Endodermal cell (in vitro differentiated cells): ENCODE results near the gene DNM3. TPM values are rescaled to one million over a fixed set of nuclear protein-coding genes. Genes with fewer than 3 reads are reported as not detected.

ENCODE experiments used
- DNase-seq: peaks from one replicate; pipeline ENCODE4 v3.0.0-alpha.2; 2017
- H3K27ac ChIP-seq: 2 replicates; pipeline ENCODE4 v1.5.1; 2013; ENCODE audit warnings: mild to moderate bottlenecking, low read depth, low read length, moderate library complexity
- H3K27me3 ChIP-seq: 2 replicates; pipeline ENCODE4 v1.6.1; 2013; ENCODE audit warnings: mild to moderate bottlenecking, low read length, moderate library complexity; ENCODE audit not compliant: insufficient read depth, control insufficient read depth, poor library complexity, severe bottlenecking
- H3K36me3 ChIP-seq: 2 replicates; pipeline ENCODE4 v1.7.0; 2013; ENCODE audit warnings: mild to moderate bottlenecking, low read length, moderate library complexity; ENCODE audit not compliant: control insufficient read depth, insufficient read depth
- H3K4me1 ChIP-seq: one replicate; pipeline ENCODE4 v1.7.0; 2013; ENCODE audit warnings: low read length; ENCODE audit not compliant: control insufficient read depth, insufficient read depth
- H3K4me3 ChIP-seq: 2 replicates; pipeline ENCODE4 v1.5.1; 2013; ENCODE audit warnings: mild to moderate bottlenecking, low read length, moderate library complexity
- H3K9ac ChIP-seq: 2 replicates; pipeline ENCODE4 v1.6.1; 2013; ENCODE audit warnings: mild to moderate bottlenecking, low read length, moderate library complexity; ENCODE audit not compliant: poor library complexity, severe bottlenecking; ENCODE audit errors: extremely low read depth
- H3K9me3 ChIP-seq: 2 replicates; pipeline ENCODE4 v1.6.1; 2013; ENCODE audit warnings: mild to moderate bottlenecking, low read length, moderate library complexity; ENCODE audit not compliant: control insufficient read depth
- H3K27ac Mint-ChIP-seq: 2 replicates; pipeline ENCODE4 v1.8.0; 2020; ENCODE audit warnings: mixed read lengths
- H3K27me3 Mint-ChIP-seq: 2 replicates; pipeline ENCODE4 v1.8.0; 2021; ENCODE audit warnings: mild to moderate bottlenecking, mixed read lengths; ENCODE audit not compliant: insufficient read depth
- H3K36me3 Mint-ChIP-seq: 2 replicates; pipeline ENCODE4 v1.8.0; 2020; ENCODE audit warnings: low read depth, mixed read lengths
- H3K4me1 Mint-ChIP-seq: 2 replicates; pipeline ENCODE4 v1.8.0; 2020; ENCODE audit warnings: mixed read lengths
- H3K4me3 Mint-ChIP-seq: 2 replicates; pipeline ENCODE4 v1.8.0; 2020; ENCODE audit warnings: mild to moderate bottlenecking, moderate library complexity, mixed read lengths
- H3K9me3 Mint-ChIP-seq: 2 replicates; pipeline ENCODE4 v1.8.0; 2020; ENCODE audit warnings: mild to moderate bottlenecking, mixed read lengths
- CTCF ChIP-seq: fragments of 200-600 bp; sonication (generic); conservative IDR thresholded peaks from 2 replicates; pipeline ENCODE4 v1.5.0; 2021; ENCODE audit warnings: antibody characterized with exemption, mild to moderate bottlenecking
- WGBS, 2 experiments: methylation state at CpG; one replicate each; pipeline versions ENCODE4 v1.1.5 to v1.1.7; 2013; ENCODE audit warnings: missing lambda C conversion rate in 2 of 2, mixed read lengths in 1 of 2; ENCODE audit not compliant: insufficient coverage in 1 of 2, insufficient read length in 1 of 2; 5-methylcytosine and 5-hydroxymethylcytosine counted together
- total RNA-seq, 2 donors: library from RNA; stranded (reverse); fragmentation: NEBNext Ultra II Directional in 1 of 2; extraction: Animal tissue kit (Norgen Biotek cat#: 25700) in 1 of 2; gene quantifications; 2 replicates in 1 of 2; 3 replicates in 1 of 2; pipeline ENCODE4 v1.2.1, GENCODE V29; 2021

DNM3 gene
- total RNA-seq, 2 donors from 2014 or later, result 0.53 to 1.8 TPM

DNA sequence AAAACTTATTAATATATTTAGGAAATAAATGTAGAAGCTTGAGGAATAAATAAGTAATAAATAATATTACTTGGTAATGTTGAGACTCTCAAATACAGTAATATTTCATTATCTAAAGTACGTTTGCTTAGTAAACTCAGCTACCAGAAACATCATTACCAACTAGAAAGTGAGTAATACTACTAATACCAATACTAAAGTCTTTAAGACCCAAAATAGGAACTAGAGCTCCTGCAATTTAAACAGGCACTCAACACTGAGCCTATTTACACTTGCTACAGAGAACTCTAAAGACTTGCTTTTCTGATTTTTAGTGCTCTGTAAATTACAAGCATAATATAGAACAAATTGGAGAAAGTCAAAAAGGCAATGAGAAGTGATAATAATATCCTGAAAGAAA lies 565.7 kb downstream of the DNM3 start:
- H3K4me1 Mint-ChIP-seq, result no peaks in the 10 kb centered on the region
- Histone ChIP-seq H3K27ac (no peak overlapping the region), H3K4me3 (no peak overlapping the region), H3K9ac (no peak overlapping the region), H3K36me3 (no peaks in the 10 kb centered on the region), H3K27me3 (no peaks in the 10 kb centered on the region), H3K4me1 (no peaks in the 10 kb centered on the region), H3K9me3 (no peaks in the 10 kb centered on the region)
- no peaks in the 10 kb centered on the region for H3K27me3 Mint-ChIP-seq
- no peak for TF ChIP-seq CTCF
- WGBS, 2 experiments, result 94% methylated on average over 1 of the region's 1 CpG; no CpG with 5 or more reads in 1 of the 2 experiments
- H3K36me3 Mint-ChIP-seq, result no peaks in the 10 kb centered on the region
- no peaks in the 10 kb centered on the region for H3K9me3 Mint-ChIP-seq
- no peak overlapping the region for H3K27ac Mint-ChIP-seq
- no peak overlapping the region for H3K4me3 Mint-ChIP-seq
- no peak for DNase-seq

GRCh38 chr1:172408958-172409357 lies 567.7 kb downstream of the DNM3 start:
- H3K36me3 Mint-ChIP-seq, result peaks cover 6% of the 10 kb centered on the region
- WGBS, 2 experiments, result 81 to 100% methylated on average over 1 of the region's 1 CpG

DNA sequence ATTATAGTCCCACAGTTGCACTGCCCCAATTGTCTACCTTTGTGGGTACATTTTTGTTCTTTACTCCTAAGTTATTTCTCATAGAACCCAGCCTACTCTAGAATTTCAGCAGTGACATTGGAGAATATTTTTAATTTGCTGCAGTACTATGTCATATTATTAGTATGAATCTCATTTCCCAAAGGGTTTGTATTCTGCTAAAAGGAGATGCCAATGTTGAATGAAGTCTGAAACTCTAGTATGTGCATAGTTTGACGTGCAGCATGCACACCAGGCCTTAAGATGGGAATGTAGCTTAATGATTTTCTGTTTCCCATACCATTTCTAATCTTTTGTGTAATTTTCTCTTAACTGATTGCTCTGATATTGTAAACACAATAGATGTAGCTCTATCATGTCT lies 568.7 kb downstream of the DNM3 start:
- H3K9me3 ChIP-seq, result no peaks in the 10 kb centered on the region
- H3K4me3 ChIP-seq, result no peak overlapping the region
- no peak for DNase-seq
- no peaks in the 10 kb centered on the region for H3K4me1 ChIP-seq
- no peaks in the 10 kb centered on the region for H3K9me3 Mint-ChIP-seq
- 95% methylated on average over 1 of the region's 1 CpG; no CpG with 5 or more reads in 1 of the 2 experiments for WGBS, 2 experiments
- H3K4me1 Mint-ChIP-seq, result no peaks in the 10 kb centered on the region
- H3K9ac ChIP-seq, result no peak overlapping the region
- no peaks in the 10 kb centered on the region for H3K27me3 ChIP-seq
- no peaks in the 10 kb centered on the region for H3K36me3 ChIP-seq
- no peak overlapping the region for H3K27ac ChIP-seq
- H3K27ac Mint-ChIP-seq, result no peak overlapping the region
- H3K27me3 Mint-ChIP-seq, result no peaks in the 10 kb centered on the region
- H3K4me3 Mint-ChIP-seq, result no peak overlapping the region
- no peak for TF ChIP-seq CTCF
- peaks cover 7% of the 10 kb centered on the region for H3K36me3 Mint-ChIP-seq

More at GRCh38 chr1:172408958-172409357, 567.7 kb downstream of the DNM3 start:
- Mint-ChIP-seq H3K4me3 (no peak overlapping the region), H3K9me3 (no peaks in the 10 kb centered on the region), H3K27me3 (no peaks in the 10 kb centered on the region), H3K27ac (no peak overlapping the region), H3K4me1 (no peaks in the 10 kb centered on the region)
- Histone ChIP-seq H3K27ac (no peak overlapping the region), H3K4me3 (no peak overlapping the region), H3K9ac (no peak overlapping the region), H3K36me3 (no peaks in the 10 kb centered on the region), H3K4me1 (no peaks in the 10 kb centered on the region), H3K9me3 (no peaks in the 10 kb centered on the region), H3K27me3 (no peaks in the 10 kb centered on the region)
- no peak for DNase-seq
- TF ChIP-seq CTCF, result no peak
